ENCODE data around the gene FES. TPM values are rescaled to one million over a fixed set of nuclear protein-coding genes. Genes with fewer than 3 reads are reported as not detected.
A peak's percentile ranks its signal among the peaks of the same experiment; 100 is the strongest.

The FES gene
- polyA plus RNA-seq, 3 donors: 140 to 260 (median 157) TPM

- intact Hi-C loops (cut with micrococcal nuclease): loop anchor here in 1 of 2 donors (2.0 kb wide), 1 partner anchor 32 kb away; the partner anchor contains the start of gene UNC45A
- peak within 1 kb of the TSS; percentile 80 to 84 for H3K27ac ChIP-seq (ENCODE audit: low read depth in 1 of 2, low read length in 2 of 2)
- Mint-ChIP-seq H3K4me3 (peak within 1 kb of the TSS; percentile 83 to 87), H3K27me3 (ENCODE audit: low read depth in 3 of 3) (peaks cover 0 to 7% (median 7%) of the 10 kb centered on the region in 3 donors), H3K27ac (peak within 1 kb of the TSS; percentile 78 to 90 (median 88)), H3K9me3 (no peaks in the 10 kb centered on the region), H3K4me1 (peaks cover 25% of the 10 kb centered on the region), H3K36me3 (peaks cover 34 to 37% of the 10 kb centered on the region in 2 donors)
- peak within 1 kb of the TSS; percentile 55 to 89 (median 79) for H3K4me3 ChIP-seq (replicated peaks in 1 of 3; ENCODE audit: low read depth in 2 of 3, low read length in 3 of 3)
- peak within 1 kb of the TSS; percentile 86 for H2AFZ ChIP-seq (ENCODE audit: insufficient read depth, low read depth, low read length, poor library complexity, severe bottlenecking)
- H3K36me3 ChIP-seq (replicated peaks in 1 of 2; ENCODE audit: control insufficient read depth in 1 of 2, insufficient read depth in 2 of 2, low read length in 2 of 2): peaks cover 34 to 35% of the 10 kb centered on the region in 2 donors
- DNase-seq: peak; percentile 47 to 49 (median 47)
- peaks cover 38% of the 10 kb centered on the region for H4K20me1 ChIP-seq (ENCODE audit: insufficient read depth, low read length)
- peaks cover 16 to 23% of the 10 kb centered on the region in 2 donors for H3K4me1 ChIP-seq (ENCODE audit: control insufficient read depth in 1 of 2, insufficient read depth in 2 of 2, low read length in 2 of 2)
- peaks cover 20% of the 10 kb centered on the region for H3K79me2 ChIP-seq (ENCODE audit: insufficient read depth, low read length)
- peak within 1 kb of the TSS; percentile 80 for H3K9ac ChIP-seq (ENCODE audit: insufficient read depth, low read length, poor library complexity, severe bottlenecking)
- no peaks in the 10 kb centered on the region for H3K9me3 ChIP-seq (replicated peaks in 1 of 2; ENCODE audit: control insufficient read depth in 1 of 2, insufficient read depth in 1 of 2, low read length in 2 of 2)
- under 1% methylated on average over 79 of the region's 81 CpGs for WGBS (ENCODE audit: insufficient coverage)
- peak within 1 kb of the TSS; percentile 88 for H3K4me2 ChIP-seq (replicated peaks; ENCODE audit: extremely low read depth, low read length, poor library complexity, severe bottlenecking)
- no peak for TF ChIP-seq CTCF (IDR thresholded peaks at IDR 0.05)
- no peaks in the 10 kb centered on the region for H3K27me3 ChIP-seq (ENCODE audit: control insufficient read depth in 2 of 2, insufficient read depth in 2 of 2, low read length in 2 of 2)
These were observed 18.8 kb downstream of the FES start, which contains the start of gene MAN2A2 for GRCh38 chr15:90902840-90903732. Gene MAN2A2 (plus strand): TSS chr15:90903302. CDS start chr15:90904208, 906 bp downstream.

GRCh38 chr15:90903733-90904536 is 19.6 kb downstream of the FES start:
- Mint-ChIP-seq H3K4me1 (peaks cover 25% of the 10 kb centered on the region), H3K4me3 (peak overlapping the region; percentile 83 to 87), H3K27ac (peak overlapping the region in 2 of 7 donors; percentile 35 to 68), H3K36me3 (peaks cover 39 to 44% of the 10 kb centered on the region in 2 donors), H3K9me3 (no peaks in the 10 kb centered on the region), H3K27me3 (ENCODE audit: low read depth in 3 of 3) (peaks cover 0 to 9% (median 7%) of the 10 kb centered on the region in 3 donors)
- Histone ChIP-seq H3K36me3 (replicated peaks in 1 of 2; ENCODE audit: control insufficient read depth in 1 of 2, insufficient read depth in 2 of 2, low read length in 2 of 2) (peaks cover 40 to 41% of the 10 kb centered on the region in 2 donors), H3K27ac (ENCODE audit: low read depth in 1 of 2, low read length in 2 of 2) (peak overlapping the region in 1 of 2 donors; percentile 84), H3K9me3 (replicated peaks in 1 of 2; ENCODE audit: control insufficient read depth in 1 of 2, insufficient read depth in 1 of 2, low read length in 2 of 2) (no peaks in the 10 kb centered on the region), H2AFZ (ENCODE audit: insufficient read depth, low read depth, low read length, poor library complexity, severe bottlenecking) (peak overlapping the region; percentile 86), H4K20me1 (ENCODE audit: insufficient read depth, low read length) (peaks cover 39% of the 10 kb centered on the region), H3K79me2 (ENCODE audit: insufficient read depth, low read length) (peaks cover 20% of the 10 kb centered on the region), H3K4me1 (ENCODE audit: control insufficient read depth in 1 of 2, insufficient read depth in 2 of 2, low read length in 2 of 2) (peaks cover 16 to 23% of the 10 kb centered on the region in 2 donors), H3K4me2 (replicated peaks; ENCODE audit: extremely low read depth, low read length, poor library complexity, severe bottlenecking) (peak overlapping the region; percentile 88), H3K4me3 (replicated peaks in 1 of 3; ENCODE audit: low read depth in 2 of 3, low read length in 3 of 3) (peak overlapping the region; percentile 55 to 89 (median 79)), H3K27me3 (ENCODE audit: control insufficient read depth in 2 of 2, insufficient read depth in 2 of 2, low read length in 2 of 2) (no peaks in the 10 kb centered on the region), H3K9ac (ENCODE audit: insufficient read depth, low read length, poor library complexity, severe bottlenecking) (peak overlapping the region; percentile 80)
- WGBS (ENCODE audit: insufficient coverage): 78% methylated on average over 10 of the region's 18 CpGs
- DNase-seq: no peak
- no peak for TF ChIP-seq CTCF (IDR thresholded peaks at IDR 0.05)
- intact Hi-C loops (cut with micrococcal nuclease): loop anchor here in 1 of 2 donors (2.0 kb wide), 1 partner anchor 31 kb away; the partner anchor contains the start of gene UNC45A
